ENCODE measurements around the gene SSTR4.

Gene SSTR4

DNA sequence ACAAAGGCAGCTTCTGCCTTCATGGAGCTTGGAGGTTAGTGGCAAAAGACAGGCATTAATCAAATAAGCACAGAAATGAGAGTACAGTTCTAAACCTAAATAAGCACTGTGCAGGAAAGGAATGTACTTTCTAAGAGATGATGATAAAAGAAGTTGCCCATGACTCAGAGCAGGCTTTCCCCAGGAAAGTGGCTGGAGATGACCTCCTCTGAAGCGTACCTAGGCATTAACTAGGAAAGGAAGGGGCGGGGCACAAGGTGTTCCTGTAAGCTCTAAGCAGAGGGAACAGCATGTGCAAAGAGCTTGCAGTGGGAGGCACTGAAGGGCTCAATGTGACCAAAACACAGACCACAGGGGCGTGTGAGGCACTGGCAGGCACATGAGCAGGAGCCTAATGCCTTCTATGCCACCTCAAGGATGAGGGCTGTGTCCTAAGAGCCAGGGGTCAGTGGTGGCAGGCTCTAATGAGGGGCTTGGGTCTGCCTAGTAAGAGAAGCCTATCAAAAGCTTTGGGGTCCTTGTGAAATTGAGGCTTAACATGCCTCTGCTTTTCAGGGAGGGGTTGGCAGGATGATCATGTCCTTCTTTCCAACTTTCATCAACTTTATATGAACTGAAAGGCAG lies 4.9 kb downstream of the SSTR4 start:
- DNase-seq (ENCODE audit: low read depth in 2 of 2, low spot score in 1 of 2) = no peak

DNA sequence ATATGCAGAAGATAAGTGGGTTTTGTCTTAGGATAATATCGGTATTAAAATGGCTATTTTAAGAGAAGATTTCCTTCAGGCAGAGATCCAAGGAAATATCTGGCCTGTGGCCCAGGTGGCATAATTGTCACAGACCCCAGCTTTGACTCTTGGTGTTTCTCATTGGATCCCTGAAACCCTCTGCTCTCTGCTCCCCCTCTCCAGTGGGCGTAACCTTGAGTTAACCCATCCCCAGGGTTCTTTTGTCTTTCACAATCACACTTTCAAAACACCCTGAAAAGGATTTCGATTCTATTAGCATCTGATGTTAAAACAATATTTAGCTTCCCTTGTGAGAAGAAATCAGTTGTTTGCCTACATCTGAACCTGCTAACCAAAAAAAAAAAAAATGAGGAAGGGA lies 7.2 kb downstream of the SSTR4 start:
- DNase-seq (ENCODE audit: low read depth in 2 of 2, low spot score in 1 of 2) = no peak

GRCh38 chr20:23043376-23043775 lies 8.3 kb downstream of the SSTR4 start:
- DNase-seq (ENCODE audit: low read depth in 2 of 2, low spot score in 1 of 2) = no peak

- no peak for DNase-seq (ENCODE audit: low read depth in 2 of 2, low spot score in 1 of 2)
Measured at GRCh38 chr20:23046431-23046830, 11.3 kb downstream of the SSTR4 start.

DNA sequence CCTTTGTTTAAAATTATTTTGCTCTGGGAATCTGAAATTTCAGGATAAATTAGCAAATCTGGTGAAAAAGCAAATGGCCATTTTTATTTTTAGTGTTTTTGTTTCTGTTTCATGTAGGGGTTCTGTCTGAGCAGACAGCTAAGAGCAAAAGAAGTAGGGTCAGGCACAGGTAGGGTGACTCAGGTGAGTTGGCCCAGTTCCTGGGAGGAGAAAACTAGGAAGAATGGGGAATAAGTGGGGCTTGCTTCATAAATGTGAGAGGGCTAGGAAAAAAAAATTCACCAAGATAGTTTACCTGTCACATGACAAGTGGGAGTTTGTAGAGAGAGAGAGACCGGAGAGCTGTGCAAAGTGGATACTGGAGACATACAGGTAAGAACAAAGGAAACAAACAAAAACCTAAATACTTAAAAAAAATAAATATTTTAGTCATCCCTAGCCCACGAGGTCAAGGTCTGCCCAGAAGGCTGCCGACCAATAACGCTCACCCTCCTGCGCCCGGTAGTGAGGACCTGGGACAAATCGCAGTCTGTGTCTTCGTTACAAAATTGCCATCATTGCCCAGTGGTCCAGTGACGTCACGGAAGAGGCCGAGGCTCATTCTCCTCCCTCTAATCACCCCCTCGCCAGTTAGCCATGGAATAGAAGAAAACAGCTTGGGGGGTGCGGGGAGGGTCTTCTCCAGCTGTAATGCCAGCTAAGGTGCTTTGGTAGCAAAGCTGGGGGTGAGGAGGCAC lies 12.1 kb downstream of the SSTR4 start:
- no peak for DNase-seq (ENCODE audit: low read depth in 2 of 2, low spot score in 1 of 2)

DNA sequence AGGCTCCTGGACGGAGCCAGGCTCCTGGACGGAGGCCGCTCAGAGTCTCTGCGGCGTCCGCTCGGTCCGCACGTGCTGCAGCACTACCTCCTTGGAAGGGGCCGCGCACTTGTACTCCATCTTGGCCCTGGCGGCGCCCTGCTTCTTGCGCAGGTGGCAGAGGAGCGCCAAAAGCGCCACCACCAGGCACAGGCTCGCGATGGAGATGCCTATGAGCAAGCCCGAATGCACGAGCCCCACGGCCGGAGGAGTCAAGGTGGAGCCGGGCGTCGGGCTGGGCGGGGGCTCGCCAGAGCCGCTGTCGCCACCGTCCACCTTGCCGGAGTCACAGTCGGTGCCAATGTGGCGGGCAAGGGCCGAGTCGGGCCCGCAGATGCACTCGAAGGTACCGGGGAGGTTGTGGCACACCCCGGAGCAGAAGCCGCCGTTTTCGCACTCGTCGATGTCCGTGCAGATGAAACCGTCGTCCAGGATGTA lies 12.7 kb downstream of the SSTR4 start:
- DNase-seq (ENCODE audit: low read depth in 2 of 2, low spot score in 1 of 2) = no peak

GRCh38 chr20:23048283-23049200 lies 13.4 kb downstream of the SSTR4 start:
- DNase-seq (ENCODE audit: low read depth in 2 of 2, low spot score in 1 of 2) = no peak

DNA sequence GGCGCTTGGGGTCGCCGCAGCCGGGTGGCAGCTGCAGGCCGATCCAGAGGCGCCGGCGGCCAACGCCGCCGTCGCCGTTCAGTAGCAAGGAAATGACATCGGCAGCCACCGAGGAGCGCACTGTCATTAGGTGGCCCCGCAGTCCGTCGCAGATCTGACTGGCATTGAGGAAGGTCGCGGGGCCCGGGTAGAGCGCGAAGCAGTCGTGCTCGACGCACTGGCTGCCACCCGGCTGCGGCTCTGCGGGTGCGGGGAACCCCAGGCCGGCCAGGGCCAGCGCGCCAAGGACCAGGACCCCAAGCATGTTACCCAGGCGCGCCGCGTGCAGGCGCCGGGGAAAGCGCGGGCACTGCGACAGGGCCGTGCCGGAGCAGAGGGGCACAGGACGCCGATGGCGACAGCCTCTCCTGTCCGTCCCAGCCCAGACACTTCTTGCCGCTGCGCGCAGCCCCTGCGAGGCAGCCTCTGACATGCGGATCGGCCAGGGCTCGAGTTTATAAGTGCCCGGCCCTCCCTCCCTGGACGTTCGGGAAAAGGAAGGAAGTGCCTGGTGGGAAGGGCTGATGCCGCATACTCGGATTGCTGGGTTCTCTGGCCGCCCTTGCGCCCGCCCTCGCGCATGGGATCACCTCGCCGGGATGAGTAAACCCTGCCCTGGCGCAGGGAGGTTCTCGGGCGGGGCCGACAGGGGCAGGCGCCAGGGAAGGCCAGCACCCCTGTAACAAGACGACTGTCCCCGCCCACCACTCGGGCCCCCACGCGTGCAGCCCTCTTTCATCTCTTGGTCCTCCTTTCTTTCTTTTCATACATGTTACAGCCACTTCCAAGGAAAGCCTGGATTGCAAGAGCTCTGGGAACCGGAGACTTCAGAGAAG lies 14.3 kb downstream of the SSTR4 start, which contains the start of gene THBD:
Gene THBD (minus strand): TSS at position 472 of the 875 bp plus-strand sequence. CDS start 168 bp downstream, at position 304.
- no peak for DNase-seq (ENCODE audit: low read depth in 2 of 2, low spot score in 1 of 2)

- DNase-seq (ENCODE audit: low read depth in 2 of 2, low spot score in 1 of 2) = no peak
Measured at GRCh38 chr20:23050076-23050838, 15.1 kb downstream of the SSTR4 start.

DNA sequence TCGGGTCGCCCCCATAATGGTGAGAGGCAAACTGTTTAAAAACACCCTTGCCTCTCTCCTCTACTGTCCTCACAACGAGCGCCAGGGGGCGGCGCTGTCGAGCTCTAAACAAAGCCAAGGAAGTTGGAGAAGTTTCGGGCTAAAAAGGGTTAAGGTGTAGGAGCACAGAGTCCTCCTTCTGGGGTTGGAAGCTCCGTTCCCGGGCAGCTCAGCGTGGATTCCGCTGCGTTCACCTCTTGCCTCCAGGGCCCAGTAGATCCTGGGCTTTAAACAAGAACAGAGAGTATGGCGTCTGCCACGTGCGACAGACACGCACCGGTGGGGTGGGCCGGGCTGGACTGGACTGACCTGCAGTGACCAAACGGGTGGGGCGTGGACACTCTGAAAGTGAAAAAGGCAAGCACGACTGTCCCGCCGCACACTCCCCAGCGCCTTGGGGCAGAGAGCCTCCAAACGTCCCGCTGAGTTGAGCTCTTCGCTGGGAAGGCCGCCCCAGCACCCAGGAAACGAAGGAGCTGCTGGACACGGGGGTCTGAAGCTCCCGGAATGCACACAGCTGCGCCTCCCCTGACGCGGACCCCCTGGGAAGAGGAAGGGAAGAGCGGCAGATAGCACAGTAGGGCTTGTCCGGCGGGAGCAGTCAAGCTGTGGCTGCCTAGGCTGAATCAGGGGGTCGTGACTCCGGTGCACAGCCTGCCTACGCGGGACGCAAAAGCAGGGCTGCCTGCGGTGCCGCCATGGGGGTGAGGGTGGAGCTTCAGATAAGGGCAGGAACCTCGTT lies 15.9 kb downstream of the SSTR4 start:
- DNase-seq (ENCODE audit: low read depth in 2 of 2, low spot score in 1 of 2) = no peak

DNA sequence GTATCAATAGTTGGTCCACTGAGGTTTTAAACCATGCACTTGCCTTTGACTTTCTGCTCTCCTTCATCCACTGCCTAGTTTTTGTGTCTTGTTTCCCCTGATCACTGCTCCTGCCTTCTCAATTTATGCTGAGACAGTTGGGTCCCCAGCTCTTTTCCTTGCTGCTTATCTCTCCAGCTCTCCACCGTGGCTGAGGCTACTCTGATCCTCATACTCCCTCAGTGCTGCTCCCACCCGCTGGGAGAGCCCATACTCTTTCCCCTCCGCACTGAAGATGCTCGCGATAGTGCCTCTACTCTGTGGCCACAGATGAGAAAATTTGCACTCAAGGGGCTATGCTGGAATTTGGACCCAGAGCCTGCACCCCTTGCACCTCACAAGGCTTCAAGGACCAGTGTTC lies 17.8 kb downstream of the SSTR4 start:
- DNase-seq (ENCODE audit: low read depth in 2 of 2, low spot score in 1 of 2) = no peak

GRCh38 chr20:23058240-23058639 lies 23.1 kb downstream of the SSTR4 start:
- DNase-seq (ENCODE audit: low read depth in 2 of 2, low spot score in 1 of 2) = no peak

- DNase-seq (ENCODE audit: low read depth in 2 of 2, low spot score in 1 of 2) = no peak
Measured at GRCh38 chr20:23059001-23059400, 23.9 kb downstream of the SSTR4 start.

- DNase-seq (ENCODE audit: low read depth in 2 of 2, low spot score in 1 of 2) = no peak
Measured at GRCh38 chr20:23059846-23060245, 24.7 kb downstream of the SSTR4 start.

DNA sequence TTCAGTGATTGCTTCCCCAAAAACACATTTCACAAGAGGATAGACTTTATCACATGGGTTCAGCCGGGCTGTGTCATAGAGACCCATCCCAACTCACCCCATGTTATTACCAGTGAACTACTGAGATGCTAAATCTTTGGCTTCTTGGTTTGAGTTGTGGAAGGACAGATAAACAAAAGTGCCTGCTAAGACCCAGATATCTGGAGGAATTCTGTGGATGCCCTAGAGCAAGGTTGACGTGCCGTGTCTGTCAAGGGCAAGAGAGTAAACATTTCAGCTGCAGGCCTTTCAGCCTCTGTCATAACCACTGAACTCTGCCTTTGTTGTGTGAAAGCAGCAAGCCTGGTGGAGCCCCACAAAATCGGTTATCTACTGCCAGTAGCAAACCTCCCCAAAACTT lies 25.5 kb downstream of the SSTR4 start:
- DNase-seq (ENCODE audit: low read depth in 2 of 2, low spot score in 1 of 2) = no peak

DNA sequence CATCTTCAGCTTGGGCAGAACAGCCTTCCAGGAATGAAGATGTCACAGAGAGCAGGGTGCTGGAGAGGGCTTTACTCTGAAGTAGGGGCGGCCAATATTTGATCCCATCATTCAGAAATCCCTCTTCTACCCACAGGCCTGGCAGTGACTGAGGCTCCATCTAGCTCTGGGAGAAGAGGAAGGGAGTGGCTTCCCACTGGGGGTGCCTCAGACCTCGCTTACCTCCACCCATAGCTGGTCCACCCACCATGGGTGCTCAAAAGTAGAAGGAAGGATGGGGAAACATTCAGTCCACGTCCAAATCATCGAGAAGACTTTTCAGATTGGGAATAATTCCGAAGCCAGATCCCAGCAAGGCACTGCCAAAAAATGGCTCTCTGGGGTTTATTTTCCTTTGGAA lies 26.1 kb downstream of the SSTR4 start:
- no peak for DNase-seq (ENCODE audit: low read depth in 2 of 2, low spot score in 1 of 2)

GRCh38 chr20:23061734-23062561 lies 26.8 kb downstream of the SSTR4 start:
- DNase-seq (ENCODE audit: low read depth in 2 of 2, low spot score in 1 of 2) = no peak

GRCh38 chr20:23062632-23063031 lies 27.5 kb downstream of the SSTR4 start:
- no peak for DNase-seq (ENCODE audit: low read depth in 2 of 2, low spot score in 1 of 2)
